ENCODE data around the gene UQCC5. TPM values are rescaled to one million over a fixed set of nuclear protein-coding genes. Genes with fewer than 3 reads are reported as not detected.
"Not testable (repeated sequence)": the region's sequence is repeated elsewhere in the genome, so short reads cannot be mapped to it uniquely, and the experiment has no call there.

UQCC5 gene
- total RNA-seq, 1 experiment from 2014 or later = 2.6 TPM

DNA sequence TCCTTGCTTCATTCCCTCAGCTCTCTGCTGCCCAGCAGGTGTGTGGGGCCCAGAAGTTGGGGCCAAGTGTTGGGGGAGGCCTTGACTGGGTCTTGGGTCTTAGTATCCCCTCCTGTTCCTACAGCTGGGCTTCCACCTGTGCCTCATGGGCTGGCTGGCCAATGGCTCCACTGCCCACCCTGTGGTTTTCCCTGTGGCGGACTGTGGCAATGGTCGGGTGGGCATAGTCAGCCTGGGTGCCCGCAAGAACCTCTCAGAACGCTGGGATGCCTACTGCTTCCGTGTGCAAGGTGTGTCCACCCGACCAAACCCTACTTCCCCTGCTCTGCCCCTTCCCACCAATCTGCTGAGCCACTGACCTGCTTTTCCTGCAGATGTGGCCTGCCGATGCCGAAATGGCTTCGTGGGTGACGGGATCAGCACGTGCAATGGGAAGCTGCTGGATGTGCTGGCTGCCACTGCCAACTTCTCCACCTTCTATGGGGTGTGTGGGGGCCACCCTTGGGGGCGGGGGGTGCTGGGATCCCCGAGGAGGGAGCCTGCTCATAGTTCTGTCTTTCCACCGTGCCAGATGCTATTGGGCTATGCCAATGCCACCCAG lies 13.7 kb upstream of the UQCC5 start:
- DNase-seq (ENCODE audit: low read depth) = no peak

DNA sequence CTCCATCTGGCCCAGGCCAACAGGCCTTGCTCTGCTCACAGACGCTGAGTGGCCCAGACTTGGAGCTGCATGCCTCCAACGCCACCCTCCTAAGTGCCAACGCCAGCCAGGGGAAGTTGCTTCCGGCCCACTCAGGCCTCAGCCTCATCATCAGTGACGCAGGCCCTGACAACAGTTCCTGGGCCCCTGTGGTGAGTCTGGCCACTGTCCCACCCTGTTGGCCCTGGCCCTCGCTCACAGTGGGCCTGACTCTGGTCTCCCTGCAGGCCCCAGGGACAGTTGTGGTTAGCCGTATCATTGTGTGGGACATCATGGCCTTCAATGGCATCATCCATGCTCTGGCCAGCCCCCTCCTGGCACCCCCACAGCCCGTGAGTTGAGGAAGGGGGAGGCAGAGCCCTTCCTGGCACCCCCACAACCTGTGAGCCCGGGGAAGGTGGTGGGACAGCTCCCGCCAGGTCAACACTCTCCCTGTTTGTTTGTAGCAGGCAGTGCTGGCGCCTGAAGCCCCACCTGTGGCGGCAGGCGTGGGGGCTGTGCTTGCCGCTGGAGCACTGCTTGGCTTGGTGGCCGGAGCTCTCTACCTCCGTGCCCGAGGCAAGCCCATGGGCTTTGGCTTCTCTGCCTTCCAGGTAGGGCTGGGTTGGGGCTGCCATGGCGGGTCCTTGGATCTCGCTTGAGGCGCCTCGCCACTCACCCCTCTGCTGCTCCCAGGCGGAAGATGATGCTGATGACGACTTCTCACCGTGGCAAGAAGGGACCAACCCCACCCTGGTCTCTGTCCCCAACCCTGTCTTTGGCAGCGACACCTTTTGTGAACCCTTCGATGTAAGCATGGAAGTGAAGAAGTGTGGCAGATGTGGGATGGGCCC lies 12.8 kb upstream of the UQCC5 start:
- no peak for DNase-seq (ENCODE audit: low read depth)

DNA sequence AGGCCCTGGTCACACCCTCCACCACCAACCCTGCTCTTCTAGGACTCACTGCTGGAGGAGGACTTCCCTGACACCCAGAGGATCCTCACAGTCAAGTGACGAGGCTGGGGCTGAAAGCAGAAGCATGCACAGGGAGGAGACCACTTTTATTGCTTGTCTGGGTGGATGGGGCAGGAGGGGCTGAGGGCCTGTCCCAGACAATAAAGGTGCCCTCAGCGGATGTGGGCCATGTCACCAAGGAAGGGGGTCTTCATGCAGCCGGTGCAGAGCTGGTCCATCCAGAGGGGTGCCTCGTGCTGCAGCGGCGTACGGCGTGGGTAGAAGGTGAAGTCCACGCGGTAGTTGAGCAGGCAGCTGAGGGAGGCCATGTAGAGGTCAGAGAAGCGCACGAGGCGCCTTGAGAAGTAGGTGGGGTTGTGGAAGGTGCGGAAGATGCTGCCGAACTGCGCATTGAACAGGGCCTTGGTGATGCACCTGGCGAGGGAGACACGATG lies 12.1 kb upstream of the UQCC5 start:
- DNase-seq (ENCODE audit: low read depth) = no peak

DNA sequence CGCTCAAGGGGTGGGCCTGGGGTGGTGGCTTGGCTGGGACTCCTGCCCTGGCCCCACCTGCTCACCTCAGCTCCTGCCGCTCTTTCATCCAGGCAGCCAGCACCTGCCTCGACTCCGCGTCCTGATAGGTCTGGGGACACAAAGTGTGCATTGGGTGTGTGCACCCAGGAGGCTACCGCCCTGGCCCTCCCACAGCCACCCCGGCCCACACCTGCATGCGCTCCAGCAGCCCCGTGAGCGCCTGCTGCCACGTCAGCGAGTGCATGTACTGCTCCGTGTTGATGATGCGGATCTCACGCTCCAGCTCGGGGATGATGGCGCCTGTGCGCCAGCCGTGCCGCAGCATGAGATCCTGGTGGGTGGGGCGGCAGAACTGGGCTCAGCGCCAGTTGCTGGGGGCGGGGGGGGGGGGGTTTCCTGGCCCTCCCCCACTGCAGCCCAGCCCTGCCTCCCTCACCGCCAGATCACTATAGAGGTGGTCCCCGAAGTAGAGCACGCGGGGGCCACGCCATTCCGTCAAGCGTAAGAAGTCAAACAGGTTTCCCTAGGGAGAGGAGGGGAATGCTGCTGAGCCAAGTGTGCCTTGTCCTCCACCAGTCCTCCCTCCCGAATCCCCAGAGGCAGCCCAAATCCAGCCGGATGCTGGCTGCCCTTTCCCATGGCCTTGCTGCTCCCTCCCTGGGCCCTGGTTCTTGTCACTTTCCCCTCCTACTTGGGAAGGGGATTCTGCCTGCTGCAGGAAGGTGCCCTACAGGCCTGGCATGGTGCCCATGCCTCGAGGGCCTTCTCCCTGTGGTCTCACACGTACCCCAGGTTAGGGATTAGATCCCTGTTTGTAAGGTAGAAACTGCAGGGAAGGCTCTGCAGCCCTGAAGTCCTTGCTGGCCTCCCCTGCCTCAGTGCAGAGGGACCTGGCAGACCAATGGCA lies 11.4 kb upstream of the UQCC5 start:
- no peak for DNase-seq (ENCODE audit: low read depth)

DNA sequence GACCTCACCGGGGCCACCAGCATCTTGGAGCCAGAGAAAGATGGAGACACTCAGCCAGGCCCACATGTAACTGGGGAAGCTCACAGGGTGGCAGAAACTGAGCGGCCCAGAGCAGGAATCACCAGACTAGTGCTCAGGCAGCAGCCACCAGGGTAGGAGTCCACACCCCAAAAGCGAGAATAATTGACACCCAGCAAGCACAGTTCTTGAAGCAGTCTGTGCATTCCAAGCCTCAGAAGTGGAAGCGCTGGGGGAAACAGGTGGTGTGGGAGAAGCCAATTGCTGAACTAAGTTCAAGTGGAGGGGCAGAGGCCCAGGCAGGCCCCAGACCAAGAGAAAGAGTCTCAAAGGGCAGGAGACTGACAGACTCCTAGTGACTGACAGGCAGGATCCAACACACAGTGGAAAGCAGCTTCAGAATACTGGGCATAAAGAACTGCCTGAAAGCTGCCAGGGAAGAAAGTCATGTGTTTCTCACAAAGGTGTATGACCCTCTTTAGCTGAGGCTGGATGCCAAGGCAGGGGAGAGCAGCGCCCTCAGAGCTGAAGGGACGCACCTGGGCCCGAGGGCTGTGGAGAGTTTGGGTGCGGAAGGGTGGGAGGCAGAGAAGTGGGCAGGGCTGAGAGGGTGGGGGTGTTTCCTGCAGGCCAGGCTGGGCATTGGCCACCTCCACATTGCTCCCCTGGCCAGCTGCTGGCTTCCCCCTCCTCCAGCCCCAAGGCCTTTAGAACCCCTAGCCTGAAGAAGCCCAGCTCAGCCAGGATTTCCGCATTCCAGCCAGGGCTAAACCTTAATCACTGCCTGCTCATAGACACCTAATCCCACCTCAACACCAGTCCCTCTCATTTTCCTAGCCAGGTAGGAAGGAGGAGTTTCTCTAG lies 10.5 kb upstream of the UQCC5 start:
- no peak for DNase-seq (ENCODE audit: low read depth)

DNA sequence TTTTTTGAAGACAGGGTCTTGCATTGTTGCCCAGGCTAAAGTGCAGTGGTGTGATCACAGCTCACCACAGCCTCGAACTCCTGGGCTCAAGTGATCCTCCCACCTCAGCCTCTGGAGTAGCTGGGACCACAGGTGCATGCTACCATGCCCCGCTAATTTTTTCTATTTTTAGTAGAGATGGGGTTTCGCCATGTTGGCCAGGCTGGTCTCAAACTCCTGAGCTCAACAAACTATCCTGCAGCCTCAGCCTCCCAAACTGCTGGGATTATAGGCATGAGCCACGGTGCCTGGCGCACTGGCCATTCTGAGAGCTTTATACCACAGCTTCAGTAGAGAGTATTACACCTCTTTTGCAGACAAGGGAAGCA lies 9.8 kb upstream of the UQCC5 start:
- not testable (repeated sequence) for DNase-seq (ENCODE audit: low read depth)

DNA sequence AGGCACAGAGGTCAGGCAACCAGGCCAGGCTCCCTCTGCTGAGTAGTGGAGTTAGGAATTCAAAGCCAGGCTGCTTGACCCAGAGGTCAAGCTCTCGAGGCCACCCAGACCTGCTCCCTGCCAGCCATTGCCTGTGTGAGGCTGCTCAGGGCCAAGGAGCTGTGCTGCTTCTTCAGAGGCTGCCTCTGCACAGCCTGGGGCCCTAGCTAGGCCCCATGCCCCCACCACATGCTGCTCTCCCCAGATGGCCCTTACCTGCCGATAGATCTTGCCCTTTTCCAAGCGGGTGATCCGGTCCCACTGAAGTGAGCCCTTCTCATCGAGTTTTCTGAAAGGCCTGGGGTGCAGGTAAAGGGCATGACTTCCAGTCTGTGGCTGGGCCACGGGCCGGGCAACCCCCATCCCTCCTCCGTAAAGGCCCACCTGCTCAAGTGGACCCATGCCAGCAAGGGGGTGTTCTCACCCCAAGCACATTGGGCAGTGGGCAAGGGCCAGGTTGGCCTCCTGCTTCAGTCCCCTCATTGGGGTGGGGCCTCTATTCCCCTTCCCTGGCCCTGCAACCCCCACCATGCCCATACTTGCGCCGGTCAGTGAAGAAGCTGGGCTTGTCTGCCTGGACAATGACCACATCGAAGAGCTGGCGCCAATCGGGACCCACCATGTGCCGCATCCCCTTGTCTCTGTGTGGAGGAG lies 9.2 kb upstream of the UQCC5 start:
- DNase-seq (ENCODE audit: low read depth) = no peak

DNA sequence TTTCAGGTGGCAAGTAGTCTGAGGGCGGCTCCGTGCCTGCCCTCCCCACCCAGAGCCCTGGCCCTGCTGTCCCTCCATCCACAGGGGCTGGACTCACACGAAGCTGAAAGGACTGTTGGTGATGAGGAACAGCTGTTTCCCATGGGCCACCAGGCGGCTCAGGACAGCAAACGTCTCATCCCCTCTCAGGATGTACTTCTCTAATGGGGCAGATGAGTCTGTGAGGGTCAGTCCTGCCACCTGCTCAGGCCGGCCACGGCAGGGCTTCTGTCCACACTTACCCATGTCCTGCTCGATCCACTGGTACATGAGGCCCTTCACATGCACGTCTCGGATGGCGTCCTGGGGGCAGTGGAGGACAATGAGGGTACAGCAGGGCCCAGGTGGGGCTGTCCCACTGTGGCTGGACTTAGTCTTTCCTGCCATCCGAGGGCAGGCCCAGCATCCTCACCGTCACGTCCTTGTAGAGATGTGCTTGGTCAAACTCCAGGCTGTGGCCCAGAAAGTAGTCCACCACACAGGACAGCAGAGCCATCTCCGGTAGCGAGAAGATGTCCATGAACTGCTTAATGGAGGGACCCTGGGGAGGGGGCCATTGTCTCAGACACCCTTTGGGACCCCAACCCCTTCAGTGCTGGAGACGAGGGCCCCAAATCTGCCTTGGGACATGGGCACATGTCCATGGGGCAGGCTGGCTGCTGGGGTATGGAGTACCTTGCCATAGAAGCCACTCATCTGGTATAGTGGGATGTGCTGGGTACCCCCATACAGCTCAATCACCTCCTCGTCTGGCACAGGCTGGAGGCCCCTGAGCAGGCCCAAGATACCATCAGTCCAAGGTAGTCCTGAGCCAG lies 8.4 kb upstream of the UQCC5 start:
- DNase-seq (ENCODE audit: low read depth) = no peak

DNA sequence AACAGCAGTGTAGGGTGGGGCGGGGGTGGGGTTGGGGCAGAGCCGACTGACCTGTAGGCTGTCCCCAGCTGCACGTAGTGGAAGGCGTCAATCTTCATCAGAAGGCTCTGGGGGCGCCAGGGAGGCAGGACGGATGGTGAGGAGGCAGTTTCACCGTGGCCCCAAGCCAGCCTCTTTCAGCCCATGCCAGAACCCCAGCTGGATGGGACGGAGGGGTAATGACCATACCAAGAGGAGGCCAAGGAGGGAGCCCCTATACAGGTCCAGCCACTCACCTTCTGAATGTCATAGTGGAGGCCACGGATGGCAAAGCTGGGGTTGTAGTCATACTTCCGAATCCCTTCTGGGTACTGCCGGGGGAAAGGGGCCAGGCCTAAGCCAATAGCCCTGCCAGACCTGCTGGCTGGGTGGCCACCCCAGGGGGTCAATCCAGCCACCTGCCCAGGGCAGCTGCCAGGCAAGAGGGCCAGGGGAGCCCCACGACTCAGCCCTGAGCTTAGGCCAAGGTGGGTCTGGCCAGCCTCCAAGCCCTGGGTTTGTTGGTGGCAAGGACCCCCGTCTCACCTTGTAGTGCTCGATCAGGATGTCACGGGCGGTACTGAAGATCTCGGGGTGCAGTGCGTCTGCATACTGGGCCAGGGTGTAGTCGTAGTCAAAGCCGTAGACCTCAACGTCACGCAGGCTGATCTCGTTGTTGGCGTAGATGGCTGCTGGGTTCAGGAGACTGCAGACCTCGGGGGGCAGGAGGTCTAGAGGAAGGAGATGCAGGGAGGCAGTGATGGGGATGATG lies 7.6 kb upstream of the UQCC5 start:
- DNase-seq (ENCODE audit: low read depth) = no peak

DNA sequence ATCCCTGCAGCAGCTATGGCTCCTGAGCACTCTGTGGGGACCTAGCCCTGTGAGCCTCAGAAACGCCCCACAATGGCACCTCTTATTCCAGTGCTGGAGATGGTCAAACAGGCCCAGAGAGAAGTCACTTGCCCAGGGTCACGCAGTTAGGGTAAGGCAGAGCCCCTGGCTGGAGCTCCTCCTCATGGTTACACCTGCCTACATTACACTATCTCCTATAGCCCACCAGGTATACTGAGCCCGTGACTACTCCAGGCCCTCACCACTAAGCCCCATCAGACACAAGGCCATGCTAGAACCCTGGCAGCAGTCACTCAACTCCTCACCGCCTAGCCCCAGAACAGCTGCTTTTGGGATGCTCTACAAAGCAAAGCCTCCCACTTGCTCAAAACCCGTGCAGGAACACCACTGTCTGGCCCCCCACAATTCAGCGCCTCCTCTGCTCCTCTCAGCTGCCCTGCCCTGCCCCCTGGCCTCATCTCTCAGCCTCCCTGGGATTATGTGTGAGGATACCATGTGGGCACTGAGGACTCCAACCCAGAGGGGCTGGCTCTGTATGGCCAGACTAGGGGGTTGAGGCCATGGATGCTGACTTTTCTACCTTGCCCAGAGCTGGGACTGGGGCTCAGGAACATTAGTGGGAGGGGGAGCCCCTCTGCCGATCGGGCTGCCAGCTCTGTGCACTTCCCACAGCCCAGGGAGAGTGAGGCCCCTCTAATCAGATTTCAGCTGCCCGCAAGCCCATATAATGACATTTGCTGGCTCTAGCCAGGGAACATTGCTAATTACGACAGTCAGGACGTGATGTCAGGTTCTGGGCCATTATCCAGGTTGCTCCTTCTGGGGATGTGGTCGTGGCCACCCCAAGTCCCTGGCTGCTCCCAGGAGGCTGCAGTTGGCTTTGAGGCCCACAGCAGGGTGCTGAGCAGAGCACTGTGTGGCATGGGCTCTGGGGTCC lies 6.8 kb upstream of the UQCC5 start:
- DNase-seq (ENCODE audit: low read depth) = peak; percentile 25

DNA sequence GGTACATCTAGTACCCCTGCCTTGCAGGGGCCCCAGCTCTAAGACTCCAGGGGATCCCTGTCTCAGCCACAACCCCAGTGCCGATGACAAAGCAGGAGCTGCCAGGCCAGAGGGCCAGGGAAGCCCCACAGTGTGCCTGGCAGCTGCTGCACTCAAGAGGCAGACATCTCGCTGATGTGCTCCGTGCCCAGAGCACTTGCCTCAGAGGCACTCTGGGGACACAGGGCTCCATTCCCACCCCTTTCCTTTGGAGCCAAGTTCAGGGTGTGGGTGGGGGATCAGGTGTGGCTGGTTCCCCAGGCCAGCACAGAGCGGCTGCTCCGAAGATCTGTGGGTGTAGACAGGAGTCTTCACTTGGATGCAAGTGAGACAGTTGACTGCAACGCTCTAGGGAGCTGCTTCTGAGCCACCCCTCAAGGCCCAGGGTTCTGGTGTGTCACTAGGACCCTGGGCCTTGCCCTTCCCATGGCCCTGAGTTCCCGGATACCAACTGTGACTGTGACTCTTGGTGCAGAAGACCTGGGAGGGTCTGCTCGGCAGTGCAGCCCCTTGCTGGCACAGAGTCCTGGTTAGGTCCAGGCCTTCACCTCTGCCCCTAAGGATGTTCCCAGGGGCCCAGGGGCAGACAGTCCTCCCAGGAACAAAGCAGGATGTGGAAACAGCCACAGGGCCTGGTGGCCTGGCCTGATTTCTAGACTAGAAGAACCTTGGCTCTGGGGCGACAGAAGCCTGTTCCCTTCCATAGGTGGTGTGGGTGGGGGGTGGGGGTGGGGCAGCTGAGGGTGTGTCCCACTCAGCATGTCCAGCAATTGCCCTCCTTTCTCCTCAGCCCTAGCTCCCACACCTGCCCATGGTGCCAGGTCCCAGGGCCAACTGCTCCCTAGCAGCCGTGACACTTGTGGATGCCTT lies 5.2 kb upstream of the UQCC5 start:
- DNase-seq (ENCODE audit: low read depth) = no peak

DNA sequence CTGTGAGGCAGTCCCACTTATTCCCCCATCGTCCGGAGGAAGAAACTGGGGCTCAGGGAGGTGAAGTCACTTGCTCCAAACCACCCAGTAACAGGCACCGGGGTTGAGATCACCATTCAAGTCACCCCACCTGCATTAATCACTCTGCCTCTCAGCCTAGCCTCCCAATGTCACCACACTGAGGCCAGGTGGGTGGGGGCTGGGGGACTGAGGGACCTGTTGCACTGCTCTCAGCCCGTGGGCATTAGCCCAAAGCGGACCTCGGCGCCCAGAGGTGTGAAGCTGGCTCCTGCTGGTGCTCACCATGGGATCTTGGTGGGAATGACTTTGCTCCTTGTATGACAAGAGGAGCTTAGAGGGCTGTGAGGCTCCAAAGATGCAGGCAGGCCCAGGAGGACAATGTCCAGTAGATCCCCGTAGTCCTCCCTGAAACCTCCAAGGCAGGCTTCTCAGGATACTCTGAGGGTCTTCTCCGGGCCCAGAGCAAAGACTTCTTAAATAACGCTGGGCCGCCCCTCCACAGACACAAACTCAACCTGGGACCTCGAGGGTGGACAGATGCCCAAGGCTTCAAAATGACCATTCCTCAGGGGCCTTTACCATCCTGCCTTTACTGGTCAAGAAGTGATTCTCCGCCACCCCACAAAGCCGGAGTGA lies 4.4 kb upstream of the UQCC5 start:
- no peak for DNase-seq (ENCODE audit: low read depth)

DNA sequence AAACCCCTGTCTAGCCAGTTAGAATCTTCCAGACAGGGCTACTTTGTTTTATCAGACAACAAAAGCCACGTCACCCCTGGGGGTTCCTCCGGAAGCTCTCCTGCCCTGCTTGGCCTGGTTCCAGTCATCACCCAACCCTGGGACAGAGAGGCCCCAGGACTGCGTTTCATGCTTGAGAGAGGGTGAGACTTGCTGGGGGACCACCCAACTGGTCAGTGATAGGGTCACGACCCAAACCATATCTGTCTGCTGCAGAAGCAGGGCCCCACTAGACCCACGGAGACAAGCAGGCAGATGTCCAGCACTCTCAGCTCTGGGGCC lies 3.9 kb upstream of the UQCC5 start:
- peak; percentile 45 for DNase-seq (ENCODE audit: low read depth)

DNA sequence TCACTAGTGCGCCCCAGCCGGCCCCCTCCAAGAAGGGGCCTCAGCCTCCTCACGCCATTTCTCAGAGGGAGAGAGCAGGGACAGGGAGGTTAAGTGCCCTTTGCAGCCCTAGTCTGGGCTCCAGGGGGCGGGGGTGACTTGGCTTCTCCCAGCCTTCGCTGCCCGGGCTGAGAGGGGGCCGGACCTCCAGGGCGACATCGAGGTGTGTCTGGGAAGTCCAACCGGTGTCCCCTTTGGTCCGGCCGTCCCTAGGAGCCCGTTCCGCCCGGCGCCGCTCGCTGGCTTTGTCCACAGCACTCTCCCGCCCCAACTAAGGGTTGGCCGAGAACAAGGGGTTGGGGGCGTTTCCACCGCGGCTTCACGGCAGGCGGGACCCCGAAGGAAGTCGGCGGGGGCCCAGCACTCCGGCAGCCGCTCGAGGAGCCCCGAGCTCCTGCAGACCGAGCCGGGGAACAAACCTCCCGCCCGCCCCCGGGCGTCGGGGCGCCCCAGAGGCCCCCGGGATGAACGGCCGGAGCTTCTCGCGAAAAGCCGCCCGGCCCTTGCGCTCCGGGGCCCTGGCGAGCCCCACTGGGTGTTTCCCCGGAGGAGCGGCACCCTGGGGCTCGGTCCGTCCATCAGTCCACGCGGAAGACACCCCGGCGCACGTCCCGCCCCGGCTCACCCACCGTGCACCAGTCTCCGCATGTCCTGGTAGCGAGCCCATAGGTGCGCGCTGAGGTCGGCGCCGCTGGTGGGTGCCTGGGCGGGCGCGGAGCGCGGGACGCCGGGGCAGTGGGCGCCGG lies 3.4 kb upstream of the UQCC5 start:
- peak; percentile 37 for DNase-seq (ENCODE audit: low read depth)

DNA sequence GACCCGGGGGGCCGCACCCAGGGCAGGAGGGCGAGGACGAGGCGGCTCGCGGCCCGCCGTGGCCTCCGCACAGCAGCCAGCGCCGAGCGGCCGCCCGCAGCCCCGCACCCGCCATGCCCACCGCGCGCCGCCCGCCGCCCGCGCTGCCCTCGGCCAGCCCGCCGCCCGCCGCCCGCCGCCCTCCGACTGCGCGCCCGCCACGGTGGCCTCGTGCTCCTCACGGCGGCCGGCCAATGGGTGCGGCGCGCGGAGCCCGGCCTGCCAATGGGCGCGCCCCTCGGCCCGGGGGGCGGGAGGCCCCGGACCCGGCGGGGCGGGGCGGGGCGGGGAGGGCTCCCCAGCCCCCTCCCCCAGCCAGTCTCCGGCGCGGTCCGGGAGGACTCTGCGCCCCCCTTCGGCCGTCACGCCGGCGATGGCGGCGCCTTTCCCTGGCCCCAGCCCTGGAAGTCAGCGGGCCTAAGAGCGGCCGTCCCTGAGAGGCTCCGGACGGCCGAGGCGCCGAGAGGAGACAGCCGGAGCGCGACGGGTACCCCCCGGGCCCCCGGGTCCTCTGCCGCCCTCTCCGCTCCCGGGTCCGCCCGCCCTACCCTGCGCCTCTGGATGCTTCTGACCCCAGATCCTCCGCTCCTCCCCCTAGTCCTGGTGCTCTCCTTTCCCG lies 2.7 kb upstream of the UQCC5 start, which contains the start of gene NT5DC2:
Gene NT5DC2, minus strand, starts transcription at position 235 of the 658 bp plus-strand sequence. Its CDS starts 120 bp downstream, at position 115.
- peak; percentile 62 for DNase-seq (ENCODE audit: low read depth)
